ENCODE measurements around the gene SLC7A4. TPM values are rescaled to one million over a fixed set of nuclear protein-coding genes. Genes with fewer than 3 reads are reported as not detected.

The SLC7A4 gene
- total and polyA plus RNA-seq, 12 donors = 0.73 to 7.2 (median 3.3) TPM

- Histone ChIP-seq H3K36me3 (replicated peaks in 1 of 2) (peaks cover 0 to 14% of the 10 kb centered on the region in 2 donors), H3K27ac (no peak overlapping the region), H3K4me1 (replicated peaks in 1 of 2) (peaks cover 23 to 28% of the 10 kb centered on the region in 2 donors), H3K27me3 (no peaks in the 10 kb centered on the region), H3K9me3 (replicated peaks in 1 of 3) (no peaks in the 10 kb centered on the region), H3K4me3 (no peak overlapping the region)
- no peak for DNase-seq
- intact Hi-C loops (cut with DNase I) = no loop called here
- WGBS, 4 donors = 73 to 89% (median 79%) methylated on average over 4 of the region's 4 CpGs
- TF ChIP-seq, protein P1, sequence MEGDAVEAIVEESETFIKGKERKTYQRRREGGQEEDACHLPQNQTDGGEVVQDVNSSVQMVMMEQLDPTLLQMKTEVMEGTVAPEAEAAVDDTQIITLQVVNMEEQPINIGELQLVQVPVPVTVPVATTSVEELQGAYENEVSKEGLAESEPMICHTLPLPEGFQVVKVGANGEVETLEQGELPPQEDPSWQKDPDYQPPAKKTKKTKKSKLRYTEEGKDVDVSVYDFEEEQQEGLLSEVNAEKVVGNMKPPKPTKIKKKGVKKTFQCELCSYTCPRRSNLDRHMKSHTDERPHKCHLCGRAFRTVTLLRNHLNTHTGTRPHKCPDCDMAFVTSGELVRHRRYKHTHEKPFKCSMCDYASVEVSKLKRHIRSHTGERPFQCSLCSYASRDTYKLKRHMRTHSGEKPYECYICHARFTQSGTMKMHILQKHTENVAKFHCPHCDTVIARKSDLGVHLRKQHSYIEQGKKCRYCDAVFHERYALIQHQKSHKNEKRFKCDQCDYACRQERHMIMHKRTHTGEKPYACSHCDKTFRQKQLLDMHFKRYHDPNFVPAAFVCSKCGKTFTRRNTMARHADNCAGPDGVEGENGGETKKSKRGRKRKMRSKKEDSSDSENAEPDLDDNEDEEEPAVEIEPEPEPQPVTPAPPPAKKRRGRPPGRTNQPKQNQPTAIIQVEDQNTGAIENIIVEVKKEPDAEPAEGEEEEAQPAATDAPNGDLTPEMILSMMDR (IDR thresholded peaks at IDR 0.05) = no peak
- no peak for TF ChIP-seq POLR2A (IDR thresholded peaks at IDR 0.05)
Observed at GRCh38 chr22:21003782-21004181, 28.6 kb downstream of the SLC7A4 start.

DNA sequence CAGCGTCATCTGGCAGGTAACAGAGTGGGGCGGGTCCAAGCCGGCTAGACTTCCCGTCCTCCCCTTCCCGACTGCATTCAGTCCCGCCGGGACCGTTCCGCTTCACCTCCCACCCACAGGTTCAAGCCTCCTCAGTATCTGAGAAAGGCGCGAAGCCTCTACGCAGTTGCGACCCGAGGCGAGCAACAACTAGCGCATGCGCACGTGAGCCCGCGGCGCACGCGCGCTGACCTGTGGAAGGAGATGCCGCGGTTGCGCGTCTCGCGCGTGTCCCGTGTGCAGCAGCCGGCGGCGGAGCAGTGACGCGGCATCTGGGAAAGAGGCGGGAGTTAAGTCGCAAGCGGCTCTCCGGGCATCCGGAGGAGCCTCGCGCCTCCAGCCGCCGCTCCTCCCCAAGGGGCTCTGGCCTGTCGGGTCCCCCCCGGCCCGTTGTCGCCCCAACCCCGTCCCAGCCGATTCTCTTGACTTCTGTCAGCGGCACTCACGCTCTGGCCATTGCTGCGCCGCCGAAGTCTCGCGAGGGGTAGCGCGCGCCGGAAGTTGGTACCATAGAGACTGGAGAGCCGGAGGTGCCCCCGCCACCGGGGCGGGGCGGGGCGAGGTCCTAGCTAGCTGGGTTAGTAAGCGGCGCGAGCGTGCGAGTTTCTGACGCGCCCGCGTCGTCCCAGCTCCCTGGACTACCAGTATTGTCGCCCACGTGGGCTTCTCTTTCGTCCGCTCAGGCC lies 30.6 kb downstream of the SLC7A4 start, which contains the start of gene THAP7:
Gene THAP7 (minus strand): TSS at position 518 of the 725 bp plus-strand sequence. CDS start 207 bp downstream, at position 311.
- Histone ChIP-seq H3K27ac (peak within 1 kb of the TSS; percentile 94 to 100 (median 97)), H3K4me1 (replicated peaks in 1 of 2) (peaks cover 23 to 28% of the 10 kb centered on the region in 2 donors), H3K36me3 (replicated peaks in 1 of 2) (peaks cover 0 to 17% of the 10 kb centered on the region in 2 donors), H3K4me3 (peak within 1 kb of the TSS; percentile 33 to 88 (median 68)), H3K9me3 (replicated peaks in 1 of 3) (no peaks in the 10 kb centered on the region), H3K27me3 (no peaks in the 10 kb centered on the region)
- intact Hi-C loops (cut with DNase I) = no loop called here
- DNase-seq = peak; percentile 97 to 99 (median 98)
- TF ChIP-seq, protein P1 (IDR thresholded peaks at IDR 0.05) = no peak
- TF ChIP-seq POLR2A (IDR thresholded peaks at IDR 0.05) = peak; percentile 62 to 75
- WGBS, 4 donors = 0 to 3% (median 0%) methylated on average over 17 to 83 of the region's 83 CpGs

- peak overlapping the region; percentile 94 to 100 (median 97) for H3K27ac ChIP-seq
- no peaks in the 10 kb centered on the region for H3K9me3 ChIP-seq (replicated peaks in 1 of 3)
- intact Hi-C loops (cut with DNase I) = no loop called here
- TF ChIP-seq, protein P1 (IDR thresholded peaks at IDR 0.05) = no peak
- TF ChIP-seq POLR2A (IDR thresholded peaks at IDR 0.05) = no peak
- peak in 2 of 7 donors; percentile 27 to 45 for DNase-seq
- H3K4me3 ChIP-seq = peak overlapping the region; percentile 33 to 88 (median 68)
- H3K4me1 ChIP-seq (replicated peaks in 1 of 2) = peaks cover 23 to 28% of the 10 kb centered on the region in 2 donors
- 0 to 2% (median 1%) methylated on average over 1 to 26 of the region's 26 CpGs; no CpG with 5 or more reads in 1 of the 4 donors for WGBS, 4 donors
- no peaks in the 10 kb centered on the region for H3K27me3 ChIP-seq
- H3K36me3 ChIP-seq (replicated peaks in 1 of 2) = peaks cover 0 to 18% of the 10 kb centered on the region in 2 donors
Observed at GRCh38 chr22:21000987-21001600, 31.3 kb downstream of the SLC7A4 start.

GRCh38 chr22:21000207-21000986 lies 32.0 kb downstream of the SLC7A4 start:
- intact Hi-C loops (cut with DNase I) = no loop called here
- no peaks in the 10 kb centered on the region for H3K27me3 ChIP-seq
- TF ChIP-seq, protein P1 (IDR thresholded peaks at IDR 0.05) = no peak
- no peak for TF ChIP-seq POLR2A (IDR thresholded peaks at IDR 0.05)
- H3K9me3 ChIP-seq (replicated peaks in 1 of 3) = no peaks in the 10 kb centered on the region
- DNase-seq = no peak
- peak overlapping the region in 2 of 4 donors; percentile 33 to 60 for H3K4me3 ChIP-seq
- H3K4me1 ChIP-seq (replicated peaks in 1 of 2) = peaks cover 23 to 28% of the 10 kb centered on the region in 2 donors
- H3K27ac ChIP-seq = peak overlapping the region in 4 of 5 donors; percentile 94 to 98 (median 96)
- 47 to 62% (median 56%) methylated on average over 9 to 22 of the region's 22 CpGs for WGBS, 4 donors
- peaks cover 0 to 23% of the 10 kb centered on the region in 2 donors for H3K36me3 ChIP-seq (replicated peaks in 1 of 2)

All from adrenal gland (tissue), 12 donors.